ENCODE data around the gene CACNB4.

- TF ChIP-seq CTCF (IDR thresholded peaks at IDR 0.05) (no peak), POLR2A (IDR thresholded peaks at IDR 0.05) (no peak)
Observed at GRCh38 chr2:152084076-152084475, 14.8 kb downstream of the CACNB4 start.
